Cardiac muscle cell (in vitro differentiated cells and primary cell): ENCODE measurements around the gene LIMK2. TPM values are rescaled to one million over a fixed set of nuclear protein-coding genes. Genes with fewer than 3 reads are reported as not detected.
"Not testable (repeated sequence)": the region's sequence is repeated elsewhere in the genome, so short reads cannot be mapped to it uniquely, and the experiment has no call there.

Source experiments
- DNase-seq, 2 donors: peaks; one replicate each; pipeline versions ENCODE4 v3.0.0 to v3.0.0-alpha.2; 2010 to 2017; ENCODE audit warnings: low read depth in 1 of 2, low spot score in 1 of 2
- H3K27ac ChIP-seq: fragments of 200-600 bp; sonication (generic); 2 replicates; pipeline ENCODE4 v1.5.1; 2016
- H3K27me3 ChIP-seq: fragments of 200-600 bp; sonication (generic); 2 replicates; pipeline ENCODE4 v1.6.0; 2016; ENCODE audit warnings: control low read depth
- H3K36me3 ChIP-seq: fragments of 200-600 bp; sonication (generic); 2 replicates; pipeline ENCODE4 v1.5.1; 2016; ENCODE audit warnings: control low read depth
- H3K4me1 ChIP-seq: fragments of 200-600 bp; sonication (generic); 2 replicates; pipeline ENCODE4 v1.8.1; 2017; ENCODE audit warnings: low read depth, mild to moderate bottlenecking, mixed run types
- H3K4me3 ChIP-seq: fragments of 200-600 bp; sonication (generic); 2 replicates; pipeline ENCODE4 v1.5.1; 2016; ENCODE audit warnings: mild to moderate bottlenecking
- H3K9me3 ChIP-seq: fragments of 200-600 bp; sonication (generic); 2 replicates; pipeline ENCODE4 v1.5.1; 2017; ENCODE audit warnings: low read depth, mild to moderate bottlenecking, control low read depth
- CTCF ChIP-seq: IDR thresholded peaks from 2 replicates; pipeline ENCODE4 v1.5.1; 2012; ENCODE audit warnings: low read depth, mild to moderate bottlenecking, low read length
- polyA plus RNA-seq: library from polyadenylated mRNA; unstranded; fragments of >200 nt; fragmentation: Nextera tagmentation; extraction: Ambion mirVana; gene quantifications from 2 replicates; pipeline ENCODE4 v1.2.1, GENCODE V29; 2016
- total RNA-seq: library from RNA; depleted of rRNA; stranded (reverse); fragments of >200 nt; gene quantifications from 2 replicates; pipeline ENCODE4 v1.2.3, GENCODE V29; 2016

The LIMK2 gene
- total and polyA plus RNA-seq, 2 experiments from 2014 or later: 31.4 to 32.8 TPM

- Histone ChIP-seq H3K36me3 (no peaks in the 10 kb centered on the region), H3K4me1 (no peaks in the 10 kb centered on the region), H3K27ac (no peak overlapping the region), H3K9me3 (no peaks in the 10 kb centered on the region), H3K27me3 (no peaks in the 10 kb centered on the region), H3K4me3 (no peak overlapping the region)
- TF ChIP-seq CTCF: no peak
- no peak for DNase-seq
Measured at GRCh38 chr22:31308181-31308580, 96.1 kb downstream of the LIMK2 start.

GRCh38 chr22:31313366-31314147, 101.5 kb downstream of the LIMK2 start:
- H3K36me3 ChIP-seq: no peaks in the 10 kb centered on the region
- no peaks in the 10 kb centered on the region for H3K9me3 ChIP-seq
- TF ChIP-seq CTCF: peak; percentile 92
- H3K27ac ChIP-seq: no peak overlapping the region
- H3K4me3 ChIP-seq: no peak overlapping the region
- H3K27me3 ChIP-seq: no peaks in the 10 kb centered on the region
- H3K4me1 ChIP-seq: no peaks in the 10 kb centered on the region
- DNase-seq: peak; percentile 78 to 89

GRCh38 chr22:31314220-31314619, 102.1 kb downstream of the LIMK2 start:
- H3K4me1 ChIP-seq, DNase-seq, H3K27ac ChIP-seq, H3K27me3 ChIP-seq, H3K36me3 ChIP-seq, H3K4me3 ChIP-seq, H3K9me3 ChIP-seq: not testable (repeated sequence)

- no peak overlapping the region for H3K4me3 ChIP-seq
- no peak for TF ChIP-seq CTCF
- H3K27me3 ChIP-seq: no peaks in the 10 kb centered on the region
- no peak overlapping the region for H3K27ac ChIP-seq
- H3K4me1 ChIP-seq: no peaks in the 10 kb centered on the region
- H3K36me3 ChIP-seq: peaks cover 10% of the 10 kb centered on the region
- H3K9me3 ChIP-seq: no peaks in the 10 kb centered on the region
- peak in 1 of 2 donors; percentile 27 for DNase-seq
Measured at GRCh38 chr22:31321421-31321820, 109.3 kb downstream of the LIMK2 start.

GRCh38 chr22:31323578-31324550, 111.8 kb downstream of the LIMK2 start:
- H3K4me3 ChIP-seq: no peak overlapping the region
- no peaks in the 10 kb centered on the region for H3K27me3 ChIP-seq
- no peak overlapping the region for H3K27ac ChIP-seq
- DNase-seq: no peak
- peaks cover 15% of the 10 kb centered on the region for H3K36me3 ChIP-seq
- H3K9me3 ChIP-seq: no peaks in the 10 kb centered on the region
- no peak for TF ChIP-seq CTCF
- H3K4me1 ChIP-seq: no peaks in the 10 kb centered on the region
